PC-9 (cell line): ENCODE data around the gene MAD2L2. TPM values are rescaled to one million over a fixed set of nuclear protein-coding genes. Genes with fewer than 3 reads are reported as not detected.

Experiments
- Bru-seq: library from RNA; stranded (reverse); fragments of 400-500 nt; gene quantifications from one replicate; lab custom pipeline; 2021; lab: Mats Ljungman, UMichigan
- BruChase-seq, 2 experiments: library from RNA; stranded (reverse); fragments of 400-500 nt; gene quantifications; one replicate each; lab custom pipeline; 2021; lab: Mats Ljungman, UMichigan
- BruUV-seq: library from RNA; stranded (reverse); fragments of 400-500 nt; replicated peaks from 2 replicates; lab custom pipeline; 2021; lab: Mats Ljungman, UMichigan
- CTCF ChIA-PET: fragments of 300-600 bp; sonication (Branson Sonifier 250); formaldehyde crosslinking; loops from one replicate; lab custom pipeline; 2022; ENCODE audit warnings: antibody characterized with exemption; lab: Charles Lee
- POLR2A ChIA-PET: fragments of 300-600 bp; sonication (Branson Sonifier 250); formaldehyde crosslinking; loops from one replicate; lab custom pipeline; 2022; ENCODE audit warnings: antibody characterized with exemption; ENCODE audit not compliant: unreplicated experiment; lab: Charles Lee
- DNase-seq, 2 experiments: peaks; one replicate each; pipeline versions ENCODE4 v3.0.0 to v3.0.0-alpha.2; 2015 to 2022; ENCODE audit warnings: mixed read lengths in 1 of 2
- H2AFZ ChIP-seq: fragments of 200-600 bp; sonication (generic); 2 replicates; pipeline ENCODE4 v1.8.1; 2017; ENCODE audit warnings: antibody characterized with exemption
- H3F3A ChIP-seq: fragments of 200-600 bp; sonication (generic); 2 replicates; pipeline ENCODE4 v1.8.1; 2017; ENCODE audit warnings: antibody characterized with exemption, mild to moderate bottlenecking, low read depth; ENCODE audit not compliant: insufficient read depth
- H3K27ac ChIP-seq: fragments of 200-600 bp; sonication (generic); 2 replicates; pipeline ENCODE4 v1.6.1; 2016; ENCODE audit warnings: mixed run types
- H3K27me3 ChIP-seq: fragments of 200-600 bp; sonication (generic); 2 replicates; pipeline ENCODE4 v1.6.1; 2016; ENCODE audit warnings: low read depth, mixed run types; ENCODE audit not compliant: insufficient read depth
- H3K36me3 ChIP-seq: fragments of 200-600 bp; sonication (generic); 2 replicates; pipeline ENCODE4 v1.6.1; 2016; ENCODE audit warnings: low read depth, mixed run types
- H3K4me1 ChIP-seq: fragments of 200-600 bp; sonication (generic); replicated peaks from 2 replicates; pipeline ENCODE4 v1.6.1; 2016; ENCODE audit warnings: mixed run types; ENCODE audit not compliant: insufficient read depth
- H3K4me2 ChIP-seq: fragments of 200-600 bp; sonication (generic); 2 replicates; pipeline ENCODE4 v1.6.1; 2017; ENCODE audit warnings: mixed run types
- H3K4me3 ChIP-seq: fragments of 200-600 bp; sonication (generic); 2 replicates; pipeline ENCODE4 v1.6.1; 2016; ENCODE audit warnings: mixed run types
- H3K79me2 ChIP-seq: fragments of 200-600 bp; sonication (generic); 2 replicates; pipeline ENCODE4 v1.6.1; 2017; ENCODE audit warnings: low read depth, mixed run types
- H3K9me2 ChIP-seq: fragments of 200-600 bp; sonication (generic); 2 replicates; pipeline ENCODE4 v1.8.1; 2017; ENCODE audit warnings: mild to moderate bottlenecking; ENCODE audit not compliant: insufficient read depth
- H3K9me3 ChIP-seq: fragments of 200-600 bp; sonication (generic); 2 replicates; pipeline ENCODE4 v1.8.1; 2016; ENCODE audit warnings: low read depth; ENCODE audit not compliant: insufficient read depth
- H4K20me1 ChIP-seq: fragments of 200-600 bp; sonication (generic); 2 replicates; pipeline ENCODE4 v1.8.1; 2017; ENCODE audit not compliant: insufficient read depth
- CTCF ChIP-seq: fragments of 200-600 bp; sonication (generic); conservative IDR thresholded peaks from 2 replicates; pipeline ENCODE4 v1.6.1; 2017; ENCODE audit warnings: mixed run types, antibody characterized with exemption, mild to moderate bottlenecking, moderate library complexity
- EZH2 ChIP-seq: fragments of 200-600 bp; sonication (generic); IDR thresholded peaks from 2 replicates; pipeline ENCODE4 v1.8.0; 2017; ENCODE audit warnings: antibody characterized with exemption, low read depth
- intact Hi-C: fragments of 100-400 bp; cut with micrococcal nuclease; formaldehyde crosslinking; loops from one replicate; pipeline ENCODE4 v1.10.0; 2022; ENCODE audit not compliant: unreplicated experiment
- long read RNA-seq: library from polyadenylated mRNA; stranded (forward); transcript quantifications from one replicate; pipeline ENCODE4 v2.0.0, GENCODE V29; 2022
- total RNA-seq: library from RNA; stranded (reverse); gene quantifications from 2 replicates; pipeline ENCODE4 v1.2.3, GENCODE V29; 2021

The MAD2L2 gene
- total RNA-seq (52.9 and 58.9 TPM in 2 replicates), Bru-seq, nascent RNA (percentile 37 among the genes with signal in this experiment), BruChase-seq, experiment 1, labeled RNA remaining after a 2-hour chase (percentile 39 among the genes with signal in this experiment), BruChase-seq, experiment 2, labeled RNA remaining after a 6-hour chase (percentile 57 among the genes with signal in this experiment)
- long read RNA-seq, transcript MAD2L2-207 (9 exons, 1,118 nt): major isoform, 104 of 119 reads
- long read RNA-seq, partial matches to known transcripts: 5 of 119 reads
- long read RNA-seq, other reads (novel, unspliced or antisense): 8 of 119 reads

DNA sequence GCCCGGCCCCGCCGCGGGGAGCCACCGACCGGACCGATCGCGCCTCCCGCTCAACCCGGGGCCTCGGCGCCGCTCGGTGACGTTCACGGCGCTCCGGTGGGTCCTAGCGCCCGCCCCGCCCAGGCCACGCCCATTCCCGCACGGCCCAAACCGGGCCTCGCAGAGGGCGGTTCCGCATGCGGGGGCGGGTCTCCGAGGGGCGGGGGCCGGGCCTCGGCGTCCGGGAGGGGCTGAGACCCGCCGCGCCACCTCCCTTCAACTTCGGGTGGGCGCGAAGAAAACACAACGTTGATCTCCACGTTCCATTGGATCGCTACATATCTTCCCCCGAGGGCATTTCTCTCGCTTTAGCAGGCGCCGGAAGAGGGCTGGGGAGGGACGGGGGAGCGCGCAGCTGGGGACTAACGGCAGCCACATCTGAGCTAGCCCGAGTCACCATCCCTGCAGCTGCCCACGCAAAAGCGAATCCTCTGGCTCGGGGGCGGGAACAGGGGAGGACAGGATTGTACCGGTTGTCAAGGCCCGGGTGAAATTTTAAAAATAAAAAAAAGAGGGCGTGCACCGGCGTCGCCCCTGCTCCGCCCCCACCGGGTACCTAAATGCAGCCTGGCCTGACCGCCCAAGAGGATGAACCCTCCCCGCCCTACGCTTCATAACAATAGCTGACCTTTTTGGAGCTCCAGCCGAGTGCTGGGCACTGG, at the start of gene MAD2L2:
MAD2L2 (minus strand) TSS at position 78 of the 701 bp plus-strand sequence. CDS start 547 bp downstream, outside the sequence.
- no peaks in the 10 kb centered on the region for H4K20me1 ChIP-seq
- no TSS peak for BruUV-seq
- H3K27me3 ChIP-seq: no peaks in the 10 kb centered on the region
- H3K36me3 ChIP-seq: no peaks in the 10 kb centered on the region
- no peaks in the 10 kb centered on the region for H3F3A ChIP-seq
- no peaks in the 10 kb centered on the region for H3K79me2 ChIP-seq
- intact Hi-C loops: no loop called here
- no peak within 1 kb of the TSS for H3K27ac ChIP-seq
- peak within 1 kb of the TSS; percentile 78 for H3K4me3 ChIP-seq
- H2AFZ ChIP-seq: peak within 1 kb of the TSS; percentile 88
- H3K9me3 ChIP-seq: no peaks in the 10 kb centered on the region
- CTCF ChIA-PET: no interaction called here
- no peaks in the 10 kb centered on the region for H3K9me2 ChIP-seq
- no peaks in the 10 kb centered on the region for H3K4me1 ChIP-seq
- POLR2A ChIA-PET: interaction anchor here (0.7 kb wide), 1 partner anchor 26 kb away, joined by 3 read pairs; no protein-coding TSS in a partner anchor
- H3K4me2 ChIP-seq: peak within 1 kb of the TSS; percentile 84
- TF ChIP-seq CTCF: no peak
- TF ChIP-seq EZH2: no peak
- peak; percentile 44 to 80 for DNase-seq

DNA sequence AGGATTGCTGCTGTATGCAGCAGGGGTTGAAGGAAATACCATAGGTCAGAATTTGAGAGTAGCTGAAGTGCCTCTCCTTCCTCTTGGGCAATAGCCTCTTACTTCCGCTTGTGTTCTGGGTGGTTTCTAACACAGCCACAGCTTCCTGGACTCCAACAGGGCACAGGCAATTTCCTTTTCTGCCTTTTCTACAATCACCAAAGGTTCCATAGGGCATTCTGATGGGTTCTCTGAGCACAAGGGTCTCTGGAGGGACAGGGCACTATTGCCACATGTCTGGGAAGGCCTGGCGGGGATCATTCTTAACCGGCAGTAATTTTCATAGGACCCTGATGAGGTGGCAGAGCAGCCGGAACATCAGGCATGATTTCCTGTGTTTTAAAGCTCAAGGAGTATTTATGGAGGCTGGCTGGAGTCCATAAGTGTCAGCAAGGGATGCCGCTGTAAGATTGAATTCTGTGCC, 49.5 kb upstream of the MAD2L2 start:
- intact Hi-C loops: loop anchor here (10.0 kb wide), 1 partner anchor 164 kb away; no protein-coding TSS in a partner anchor
- Histone ChIP-seq H4K20me1 (no peaks in the 10 kb centered on the region), H3K27ac (no peak overlapping the region), H3K4me2 (no peak overlapping the region), H2AFZ (no peak overlapping the region), H3K27me3 (no peaks in the 10 kb centered on the region), H3K4me1 (no peaks in the 10 kb centered on the region), H3K79me2 (no peaks in the 10 kb centered on the region), H3K4me3 (no peak overlapping the region), H3F3A (peaks cover 3% of the 10 kb centered on the region; the same call in 1 of the 2 replicates), H3K9me2 (no peaks in the 10 kb centered on the region), H3K9me3 (no peaks in the 10 kb centered on the region), H3K36me3 (no peaks in the 10 kb centered on the region)
- ChIA-PET POLR2A (interaction anchor here (0.8 kb wide), 1 partner anchor 93 kb away, joined by 8 read pairs; no protein-coding TSS in a partner anchor), CTCF (no interaction called here)
- BruUV-seq: no TSS peak
- TF ChIP-seq EZH2 (no peak), CTCF (no peak)
- DNase-seq: no peak
